HepG2 (cell line): ENCODE data around the gene ATP7B. TPM values are rescaled to one million over a fixed set of nuclear protein-coding genes. Genes with fewer than 3 reads are reported as not detected.

Experiments used
- ATAC-seq: fragments of 200-7000 bp; cut with Tn5 transposase; 3 replicates; pipeline ENCODE4 v1.9.1; 2020; ENCODE audit warnings: mild to moderate bottlenecking, moderate library complexity
- BruUV-seq: library from RNA; stranded (reverse); fragments of 400-500 nt; replicated peaks from 2 replicates; lab custom pipeline; 2021; lab: Mats Ljungman, UMichigan
- CTCF ChIA-PET: fragments of 300-600 bp; formaldehyde crosslinking; extraction: SDS; loops from one replicate; lab custom pipeline; 2021; ENCODE audit warnings: low total read pairs, inconsistent platforms, low intra/inter-chr PET ratio; lab: Yijun Ruan, JAX
- POLR2A ChIA-PET: fragments of 350-600 bp; sonication (Branson Sonifier 250); formaldehyde crosslinking; loops from one replicate; lab custom pipeline; 2020; ENCODE audit warnings: antibody characterized with exemption, inconsistent platforms; lab: Yijun Ruan, JAX
- DNase-seq: peaks from one replicate; pipeline ENCODE4 v3.0.0-alpha.2; 2015; ENCODE audit warnings: low spot score
- FAIRE-seq: peaks from 3 replicates; lab custom pipeline; 2011; peaks lifted over from hg19 to GRCh38; lab: Jason Lieb, UNC
- H2AFZ ChIP-seq: one replicate; pipeline ENCODE4 v1.6.1; 2011; ENCODE audit warnings: low read length, inconsistent platforms
- H3K27ac ChIP-seq: fragments of 300-600 bp; 3 replicates; pipeline ENCODE4 v1.8.0; 2011; ENCODE audit warnings: mixed run types, mild to moderate bottlenecking, mixed read lengths, low read length, inconsistent platforms; ENCODE audit not compliant: insufficient read depth; ENCODE audit errors: extremely low read length
- H3K27me3 ChIP-seq, 2 experiments: fragments of 200-600 bp in 1 of 2; 2 replicates in 1 of 2; 3 replicates in 1 of 2; pipeline versions ENCODE4 v1.6.0 to v1.8.0; 2011; ENCODE audit warnings: low read length in 2 of 2, mild to moderate bottlenecking in 2 of 2, moderate library complexity in 2 of 2, inconsistent platforms in 1 of 2; ENCODE audit not compliant: insufficient read depth in 2 of 2, control insufficient read depth in 1 of 2
- H3K36me3 ChIP-seq, 2 experiments: fragments of 200-600 bp in 1 of 2; replicated peaks in 1 of 2; 2 replicates in 1 of 2; 3 replicates in 1 of 2; pipeline versions ENCODE4 v1.5.1 to v1.8.0; 2011; ENCODE audit warnings: low read length in 2 of 2, inconsistent platforms in 1 of 2; ENCODE audit not compliant: insufficient read depth in 2 of 2, control insufficient read depth in 1 of 2
- H3K4me1 ChIP-seq: 2 replicates; pipeline ENCODE4 v1.5.1; 2012; ENCODE audit warnings: low read length, inconsistent platforms; ENCODE audit not compliant: insufficient read depth
- H3K4me2 ChIP-seq: 2 replicates; pipeline ENCODE4 v1.6.0; 2011; ENCODE audit warnings: low read depth, low read length, inconsistent platforms
- H3K4me3 ChIP-seq, 3 experiments: fragments of 200-600 bp in 1 of 3; sonication (generic), shearing (Covaris generic) in 1 of 3; replicated peaks in 1 of 3; 2 replicates each; pipeline ENCODE4 v1.5.1; 2011 to 2016; ENCODE audit warnings: low read length in 3 of 3, inconsistent platforms in 2 of 3, low read depth in 2 of 3, mild to moderate bottlenecking in 2 of 3, control low read depth in 1 of 3, mixed read lengths in 1 of 3; ENCODE audit not compliant: insufficient read depth in 1 of 3
- H3K79me2 ChIP-seq: one replicate; pipeline ENCODE4 v1.6.1; 2011; ENCODE audit warnings: low read length, inconsistent platforms; ENCODE audit not compliant: insufficient read depth
- H3K9ac ChIP-seq: 2 replicates; pipeline ENCODE4 v1.6.0; 2011; ENCODE audit warnings: mild to moderate bottlenecking, low read depth, low read length, inconsistent platforms; ENCODE audit not compliant: insufficient read depth
- H3K9me3 ChIP-seq: 2 replicates; pipeline ENCODE4 v1.5.1; 2012; ENCODE audit warnings: mild to moderate bottlenecking, low read length
- H4K20me1 ChIP-seq: 2 replicates; pipeline ENCODE4 v1.6.0; 2011; ENCODE audit warnings: inconsistent platforms, mild to moderate bottlenecking, low read length, moderate library complexity; ENCODE audit not compliant: insufficient read depth
- RAD21 ChIP-seq: fragments of 450-650 bp; formaldehyde crosslinking; IDR thresholded peaks from 2 replicates; pipeline ENCODE4 v1.5.0; 2020; ENCODE audit warnings: mild to moderate bottlenecking
- RFXAP ChIP-seq: sonication (generic); formaldehyde crosslinking; IDR thresholded peaks from 2 replicates; pipeline ENCODE4 v1.4.0; 2020; ENCODE audit warnings: missing genetic modification reagents, borderline replicate concordance
- STAG1 ChIP-seq: sonication (generic); formaldehyde crosslinking; IDR thresholded peaks from 2 replicates; pipeline ENCODE4 v1.4.0; 2020; ENCODE audit warnings: missing genetic modification reagents
- WGBS: methylation state at CpG from one replicate; pipeline ENCODE4 v1.1.6; 2017; ENCODE audit warnings: low lambda C conversion rate; 5-methylcytosine and 5-hydroxymethylcytosine counted together
- in situ Hi-C: cut with HindIII; loops from 2 replicates; pipeline ENCODE4 v1.10.0; 2017; ENCODE audit warnings: low pct_unique_long_range_greater_than_20kb; ENCODE audit not compliant: extremely low pct_ligation_motif_present
- intact Hi-C: fragments of 100-400 bp; cut with micrococcal nuclease; formaldehyde crosslinking; loops from one replicate; pipeline ENCODE4 v1.10.0; 2022; ENCODE audit not compliant: unreplicated experiment
- polyA plus RNA-seq, 8 experiments: library from polyadenylated mRNA; depleted of rRNA in 3 of 8; stranded (reverse) in 7 of 8; unstranded in 1 of 8; fragments of >200 nt; fragmentation: Illumina TruSeq in 4 of 8; extraction: Trizol in 4 of 8; gene quantifications; 2 replicates each; pipeline versions ENCODE4 v1.2.1 to v1.2.3, GENCODE V29; 2011 to 2016; ENCODE audit warnings: low read depth in 4 of 8, missing spikeins in 1 of 8, mixed read lengths in 1 of 8; ENCODE audit not compliant: insufficient read depth in 1 of 8
- total RNA-seq, 5 experiments: library from RNA; depleted of rRNA; stranded (reverse); fragments of >200 nt; fragmentation: Illumina TruSeq; extraction: Trizol; gene quantifications; 2 replicates each; pipeline ENCODE4 v1.2.3, GENCODE V29; 2016; ENCODE audit warnings: low read depth in 1 of 5
- TF ChIP-seq, protein P1 (sequence below): sonication (generic); formaldehyde crosslinking; IDR thresholded peaks from 2 replicates; pipeline ENCODE4 v1.5.1; 2020; ENCODE audit warnings: mild to moderate bottlenecking, missing genetic modification reagents, moderate library complexity
- TF ChIP-seq, protein P2 (sequence below): sonication (generic); formaldehyde crosslinking; IDR thresholded peaks from 2 replicates; pipeline ENCODE4 v1.5.0; 2020; ENCODE audit warnings: mild to moderate bottlenecking, missing genetic modification reagents, moderate library complexity
- TF ChIP-seq, protein P3 (sequence below): sonication (generic); formaldehyde crosslinking; IDR thresholded peaks from 2 replicates; pipeline ENCODE4 v1.4.0; 2020; ENCODE audit warnings: missing genetic modification reagents, borderline replicate concordance
- TF ChIP-seq, protein P4 (sequence below): sonication (generic); formaldehyde crosslinking; IDR thresholded peaks from 2 replicates; pipeline ENCODE4 v1.8.0; 2022; ENCODE audit warnings: low read depth, missing genetic modification reagents

The ATP7B gene
- total and polyA plus RNA-seq, 2 of the 13 experiments (the other 11 are each of a cell fraction or from before 2014, with no cell fraction given): 31.8 to 57.4 TPM

DNA sequence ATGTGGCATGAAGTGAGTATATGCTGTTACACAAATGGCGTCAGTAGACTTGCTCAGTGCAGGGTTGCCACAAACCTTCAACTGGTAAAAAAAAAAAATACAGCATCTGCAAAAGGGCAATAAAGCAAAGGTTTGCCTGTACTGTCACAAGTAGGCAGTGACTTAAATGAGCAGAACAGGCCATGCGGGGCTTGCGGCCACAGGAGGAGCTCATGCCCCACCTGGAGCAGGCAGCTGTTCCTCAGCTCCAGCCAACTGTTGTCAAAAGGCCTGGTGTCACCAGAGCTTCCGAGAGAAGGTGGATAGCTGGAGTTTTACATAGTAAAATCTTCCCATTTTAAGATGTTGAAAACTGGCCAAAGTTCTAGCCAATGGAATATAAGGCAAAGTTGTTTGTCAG is 7.7 kb downstream of the ATP7B start:
- CTCF ChIA-PET: no interaction called here
- H3K9me3 ChIP-seq: no peaks in the 10 kb centered on the region
- ATAC-seq: peak; percentile 21
- H3K27ac ChIP-seq: peak overlapping the region; percentile 23
- peaks cover 96% of the 10 kb centered on the region for H3K4me1 ChIP-seq
- peaks cover 0 to 8% of the 10 kb centered on the region in 2 experiments; a peak in 1 of 5 replicates for H3K36me3 ChIP-seq
- no peak overlapping the region for H2AFZ ChIP-seq
- TF ChIP-seq, protein P1, sequence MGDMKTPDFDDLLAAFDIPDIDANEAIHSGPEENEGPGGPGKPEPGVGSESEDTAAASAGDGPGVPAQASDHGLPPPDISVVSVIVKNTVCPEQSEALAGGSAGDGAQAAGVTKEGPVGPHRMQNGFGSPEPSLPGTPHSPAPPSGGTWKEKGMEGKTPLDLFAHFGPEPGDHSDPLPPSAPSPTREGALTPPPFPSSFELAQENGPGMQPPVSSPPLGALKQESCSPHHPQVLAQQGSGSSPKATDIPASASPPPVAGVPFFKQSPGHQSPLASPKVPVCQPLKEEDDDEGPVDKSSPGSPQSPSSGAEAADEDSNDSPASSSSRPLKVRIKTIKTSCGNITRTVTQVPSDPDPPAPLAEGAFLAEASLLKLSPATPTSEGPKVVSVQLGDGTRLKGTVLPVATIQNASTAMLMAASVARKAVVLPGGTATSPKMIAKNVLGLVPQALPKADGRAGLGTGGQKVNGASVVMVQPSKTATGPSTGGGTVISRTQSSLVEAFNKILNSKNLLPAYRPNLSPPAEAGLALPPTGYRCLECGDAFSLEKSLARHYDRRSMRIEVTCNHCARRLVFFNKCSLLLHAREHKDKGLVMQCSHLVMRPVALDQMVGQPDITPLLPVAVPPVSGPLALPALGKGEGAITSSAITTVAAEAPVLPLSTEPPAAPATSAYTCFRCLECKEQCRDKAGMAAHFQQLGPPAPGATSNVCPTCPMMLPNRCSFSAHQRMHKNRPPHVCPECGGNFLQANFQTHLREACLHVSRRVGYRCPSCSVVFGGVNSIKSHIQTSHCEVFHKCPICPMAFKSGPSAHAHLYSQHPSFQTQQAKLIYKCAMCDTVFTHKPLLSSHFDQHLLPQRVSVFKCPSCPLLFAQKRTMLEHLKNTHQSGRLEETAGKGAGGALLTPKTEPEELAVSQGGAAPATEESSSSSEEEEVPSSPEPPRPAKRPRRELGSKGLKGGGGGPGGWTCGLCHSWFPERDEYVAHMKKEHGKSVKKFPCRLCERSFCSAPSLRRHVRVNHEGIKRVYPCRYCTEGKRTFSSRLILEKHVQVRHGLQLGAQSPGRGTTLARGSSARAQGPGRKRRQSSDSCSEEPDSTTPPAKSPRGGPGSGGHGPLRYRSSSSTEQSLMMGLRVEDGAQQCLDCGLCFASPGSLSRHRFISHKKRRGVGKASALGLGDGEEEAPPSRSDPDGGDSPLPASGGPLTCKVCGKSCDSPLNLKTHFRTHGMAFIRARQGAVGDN: peak; percentile 36
- TF ChIP-seq RFXAP (CRISPR knock-in tag): no peak
- TF ChIP-seq RAD21: 0 out of 2 replicates have a peak, but pooled peaks have one; percentile 21
- TF ChIP-seq, protein P2, sequence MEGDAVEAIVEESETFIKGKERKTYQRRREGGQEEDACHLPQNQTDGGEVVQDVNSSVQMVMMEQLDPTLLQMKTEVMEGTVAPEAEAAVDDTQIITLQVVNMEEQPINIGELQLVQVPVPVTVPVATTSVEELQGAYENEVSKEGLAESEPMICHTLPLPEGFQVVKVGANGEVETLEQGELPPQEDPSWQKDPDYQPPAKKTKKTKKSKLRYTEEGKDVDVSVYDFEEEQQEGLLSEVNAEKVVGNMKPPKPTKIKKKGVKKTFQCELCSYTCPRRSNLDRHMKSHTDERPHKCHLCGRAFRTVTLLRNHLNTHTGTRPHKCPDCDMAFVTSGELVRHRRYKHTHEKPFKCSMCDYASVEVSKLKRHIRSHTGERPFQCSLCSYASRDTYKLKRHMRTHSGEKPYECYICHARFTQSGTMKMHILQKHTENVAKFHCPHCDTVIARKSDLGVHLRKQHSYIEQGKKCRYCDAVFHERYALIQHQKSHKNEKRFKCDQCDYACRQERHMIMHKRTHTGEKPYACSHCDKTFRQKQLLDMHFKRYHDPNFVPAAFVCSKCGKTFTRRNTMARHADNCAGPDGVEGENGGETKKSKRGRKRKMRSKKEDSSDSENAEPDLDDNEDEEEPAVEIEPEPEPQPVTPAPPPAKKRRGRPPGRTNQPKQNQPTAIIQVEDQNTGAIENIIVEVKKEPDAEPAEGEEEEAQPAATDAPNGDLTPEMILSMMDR (CRISPR knock-in tag): peak; percentile 35
- TF ChIP-seq, protein P3, sequence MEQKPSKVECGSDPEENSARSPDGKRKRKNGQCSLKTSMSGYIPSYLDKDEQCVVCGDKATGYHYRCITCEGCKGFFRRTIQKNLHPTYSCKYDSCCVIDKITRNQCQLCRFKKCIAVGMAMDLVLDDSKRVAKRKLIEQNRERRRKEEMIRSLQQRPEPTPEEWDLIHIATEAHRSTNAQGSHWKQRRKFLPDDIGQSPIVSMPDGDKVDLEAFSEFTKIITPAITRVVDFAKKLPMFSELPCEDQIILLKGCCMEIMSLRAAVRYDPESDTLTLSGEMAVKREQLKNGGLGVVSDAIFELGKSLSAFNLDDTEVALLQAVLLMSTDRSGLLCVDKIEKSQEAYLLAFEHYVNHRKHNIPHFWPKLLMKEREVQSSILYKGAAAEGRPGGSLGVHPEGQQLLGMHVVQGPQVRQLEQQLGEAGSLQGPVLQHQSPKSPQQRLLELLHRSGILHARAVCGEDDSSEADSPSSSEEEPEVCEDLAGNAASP (CRISPR knock-in tag): no peak
- peak; percentile 45 for TF ChIP-seq STAG1 (CRISPR knock-in tag)
- TF ChIP-seq, protein P4, sequence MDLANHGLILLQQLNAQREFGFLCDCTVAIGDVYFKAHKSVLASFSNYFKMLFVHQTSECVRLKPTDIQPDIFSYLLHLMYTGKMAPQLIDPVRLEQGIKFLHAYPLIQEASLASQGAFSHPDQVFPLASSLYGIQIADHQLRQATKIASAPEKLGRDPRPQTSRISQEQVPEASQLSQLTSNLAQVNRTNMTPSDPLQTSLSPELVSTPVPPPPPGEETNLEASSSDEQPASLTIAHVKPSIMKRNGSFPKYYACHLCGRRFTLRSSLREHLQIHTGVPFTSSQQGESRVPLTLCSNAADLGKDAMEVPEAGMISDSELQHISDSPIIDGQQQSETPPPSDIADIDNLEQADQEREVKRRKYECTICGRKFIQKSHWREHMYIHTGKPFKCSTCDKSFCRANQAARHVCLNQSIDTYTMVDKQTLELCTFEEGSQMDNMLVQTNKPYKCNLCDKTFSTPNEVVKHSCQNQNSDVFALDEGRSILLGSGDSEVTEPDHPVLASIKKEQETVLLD (CRISPR knock-in tag): no peak
- 75% methylated on average over 4 of the region's 4 CpGs for WGBS
- BruUV-seq: no TSS peak
- H3K4me3 ChIP-seq: no peak overlapping the region
- intact Hi-C loops: no loop called here
- peaks cover 31% of the 10 kb centered on the region for H4K20me1 ChIP-seq
- peaks cover 96% of the 10 kb centered on the region for H3K79me2 ChIP-seq
- POLR2A ChIA-PET: interaction anchor here (1.3 to 1.5 kb wide), 3 partner anchors 9 to 120 kb away, joined by 3 to 7 read pairs (median 4); partner anchors contain the start of gene ALG11
- in situ Hi-C loops: loop anchor here (25.0 kb wide), 1 partner anchor 459 kb away; the partner anchor contains the start of genes CKAP2 and VPS36
- no peak overlapping the region for H3K9ac ChIP-seq
- FAIRE-seq: no peak
- no peak for DNase-seq
- no peak overlapping the region for H3K4me2 ChIP-seq
- no peaks in the 10 kb centered on the region for H3K27me3 ChIP-seq
